ENCODE measurements around the gene CRADD. TPM values are rescaled to one million over a fixed set of nuclear protein-coding genes. Genes with fewer than 3 reads are reported as not detected.
"Not testable (repeated sequence)": the region's sequence is repeated elsewhere in the genome, so short reads cannot be mapped to it uniquely, and the experiment has no call there.

Gene CRADD
- total and polyA plus RNA-seq, 2 experiments from 2014 or later, result 18.6 to 21.5 TPM

GRCh38 chr12:93706824-93707223 lies 29.6 kb downstream of the CRADD start:
- Histone ChIP-seq H3K36me3 (ENCODE audit: low read depth) (no peaks in the 10 kb centered on the region), H2AFZ (no peak overlapping the region), H3K27ac (peak overlapping the region; percentile 32), H3K4me3 (no peak overlapping the region), H3K9me2 (ENCODE audit: insufficient read depth) (no peaks in the 10 kb centered on the region), H3K9me3 (ENCODE audit: low read depth) (no peaks in the 10 kb centered on the region), H3K27me3 (replicated peaks; ENCODE audit: insufficient read depth) (no peaks in the 10 kb centered on the region), H3K4me1 (ENCODE audit: insufficient read depth) (peaks cover 37% of the 10 kb centered on the region), H3K9ac (no peak overlapping the region), H3F3A (ENCODE audit: insufficient read depth) (peaks cover 21% of the 10 kb centered on the region), H3K4me2 (ENCODE audit: unreplicated experiment) (peak overlapping the region; percentile 49), H3K79me2 (ENCODE audit: insufficient read depth) (no peaks in the 10 kb centered on the region), H4K20me1 (ENCODE audit: insufficient read depth) (no peaks in the 10 kb centered on the region)
- TF ChIP-seq EZH2phosphoT487 (IDR thresholded peaks at IDR 0.05; ENCODE audit: insufficient read depth, low read depth) (no peak), EZH2 (IDR thresholded peaks at IDR 0.05; ENCODE audit: insufficient read depth, poor library complexity, severe bottlenecking) (no peak)
- in situ Hi-C loops (cut with MboI), result no loop called here
- WGBS, 2 experiments (ENCODE audit: low coverage in 1 of 2, low lambda C conversion rate in 2 of 2, missing lambda C conversion rate in 2 of 2), result 11 to 29% methylated on average over 2 of the region's 2 CpGs
- DNase-seq, result peak; percentile 51

GRCh38 chr12:93707836-93708235 lies 30.7 kb downstream of the CRADD start:
- no peaks in the 10 kb centered on the region for H3K79me2 ChIP-seq (ENCODE audit: insufficient read depth)
- no peak overlapping the region for H3K27ac ChIP-seq
- TF ChIP-seq EZH2 (IDR thresholded peaks at IDR 0.05; ENCODE audit: insufficient read depth, poor library complexity, severe bottlenecking) (no peak), EZH2phosphoT487 (IDR thresholded peaks at IDR 0.05; ENCODE audit: insufficient read depth, low read depth) (no peak)
- no peaks in the 10 kb centered on the region for H3K9me2 ChIP-seq (ENCODE audit: insufficient read depth)
- H3K36me3 ChIP-seq (ENCODE audit: low read depth), result no peaks in the 10 kb centered on the region
- peaks cover 17% of the 10 kb centered on the region for H3F3A ChIP-seq (ENCODE audit: insufficient read depth)
- H3K27me3 ChIP-seq (replicated peaks; ENCODE audit: insufficient read depth), result no peaks in the 10 kb centered on the region
- peak; percentile 61 for DNase-seq
- H2AFZ ChIP-seq, result no peak overlapping the region
- no peaks in the 10 kb centered on the region for H4K20me1 ChIP-seq (ENCODE audit: insufficient read depth)
- no peaks in the 10 kb centered on the region for H3K9me3 ChIP-seq (ENCODE audit: low read depth)
- H3K4me1 ChIP-seq (ENCODE audit: insufficient read depth), result peaks cover 31% of the 10 kb centered on the region
- 69 to 93% methylated on average over 1 of the region's 1 CpG for WGBS, 2 experiments (ENCODE audit: low coverage in 1 of 2, low lambda C conversion rate in 2 of 2, missing lambda C conversion rate in 2 of 2)
- H3K4me3 ChIP-seq, result no peak overlapping the region
- in situ Hi-C loops (cut with MboI), result no loop called here
- no peak overlapping the region for H3K4me2 ChIP-seq (ENCODE audit: unreplicated experiment)
- H3K9ac ChIP-seq, result no peak overlapping the region

- DNase-seq, result no peak
- Histone ChIP-seq H3K27me3 (replicated peaks; ENCODE audit: insufficient read depth) (no peaks in the 10 kb centered on the region), H4K20me1 (ENCODE audit: insufficient read depth) (no peaks in the 10 kb centered on the region), H3K4me3 (no peak overlapping the region), H3K9ac (no peak overlapping the region), H3K9me3 (ENCODE audit: low read depth) (no peaks in the 10 kb centered on the region), H3K4me1 (ENCODE audit: insufficient read depth) (peaks cover 31% of the 10 kb centered on the region), H3K79me2 (ENCODE audit: insufficient read depth) (no peaks in the 10 kb centered on the region), H3K9me2 (ENCODE audit: insufficient read depth) (no peaks in the 10 kb centered on the region), H3K27ac (no peak overlapping the region), H2AFZ (no peak overlapping the region), H3F3A (ENCODE audit: insufficient read depth) (peaks cover 17% of the 10 kb centered on the region), H3K4me2 (ENCODE audit: unreplicated experiment) (no peak overlapping the region), H3K36me3 (ENCODE audit: low read depth) (no peaks in the 10 kb centered on the region)
- 95 to 100% methylated on average over 2 of the region's 2 CpGs for WGBS, 2 experiments (ENCODE audit: low coverage in 1 of 2, low lambda C conversion rate in 2 of 2, missing lambda C conversion rate in 2 of 2)
- in situ Hi-C loops (cut with MboI), result no loop called here
- TF ChIP-seq EZH2 (IDR thresholded peaks at IDR 0.05; ENCODE audit: insufficient read depth, poor library complexity, severe bottlenecking) (no peak), EZH2phosphoT487 (IDR thresholded peaks at IDR 0.05; ENCODE audit: insufficient read depth, low read depth) (no peak)
These were observed 31.8 kb downstream of the CRADD start for GRCh38 chr12:93708952-93709351.

GRCh38 chr12:93709386-93709785 lies 32.2 kb downstream of the CRADD start:
- no peaks in the 10 kb centered on the region for H3K36me3 ChIP-seq (ENCODE audit: low read depth)
- TF ChIP-seq EZH2phosphoT487 (IDR thresholded peaks at IDR 0.05; ENCODE audit: insufficient read depth, low read depth), result no peak
- TF ChIP-seq EZH2 (IDR thresholded peaks at IDR 0.05; ENCODE audit: insufficient read depth, poor library complexity, severe bottlenecking), result no peak
- no peak for DNase-seq
- H2AFZ ChIP-seq, result no peak overlapping the region
- no peaks in the 10 kb centered on the region for H3K9me3 ChIP-seq (ENCODE audit: low read depth)
- H3F3A ChIP-seq (ENCODE audit: insufficient read depth), result peaks cover 17% of the 10 kb centered on the region
- H4K20me1 ChIP-seq (ENCODE audit: insufficient read depth), result no peaks in the 10 kb centered on the region
- in situ Hi-C loops (cut with MboI), result no loop called here
- no peak overlapping the region for H3K4me3 ChIP-seq
- peaks cover 35% of the 10 kb centered on the region for H3K4me1 ChIP-seq (ENCODE audit: insufficient read depth)
- WGBS, 2 experiments (ENCODE audit: low coverage in 1 of 2, low lambda C conversion rate in 2 of 2, missing lambda C conversion rate in 2 of 2), result 94 to 96% methylated on average over 4 of the region's 4 CpGs
- no peak overlapping the region for H3K4me2 ChIP-seq (ENCODE audit: unreplicated experiment)
- H3K27ac ChIP-seq, result no peak overlapping the region
- H3K27me3 ChIP-seq (replicated peaks; ENCODE audit: insufficient read depth), result no peaks in the 10 kb centered on the region
- H3K79me2 ChIP-seq (ENCODE audit: insufficient read depth), result no peaks in the 10 kb centered on the region
- H3K9ac ChIP-seq, result no peak overlapping the region
- no peaks in the 10 kb centered on the region for H3K9me2 ChIP-seq (ENCODE audit: insufficient read depth)

GRCh38 chr12:93710574-93710926 lies 33.4 kb downstream of the CRADD start:
- Histone ChIP-seq H3K9ac (no peak overlapping the region), H3K4me2 (ENCODE audit: unreplicated experiment) (no peak overlapping the region), H4K20me1 (ENCODE audit: insufficient read depth) (no peaks in the 10 kb centered on the region), H3K4me1 (ENCODE audit: insufficient read depth) (peaks cover 38% of the 10 kb centered on the region), H3K9me2 (ENCODE audit: insufficient read depth) (no peaks in the 10 kb centered on the region), H3K9me3 (ENCODE audit: low read depth) (no peaks in the 10 kb centered on the region), H3K4me3 (no peak overlapping the region), H3K27ac (no peak overlapping the region), H3K36me3 (ENCODE audit: low read depth) (no peaks in the 10 kb centered on the region), H2AFZ (no peak overlapping the region), H3K79me2 (ENCODE audit: insufficient read depth) (no peaks in the 10 kb centered on the region), H3F3A (ENCODE audit: insufficient read depth) (peaks cover 17% of the 10 kb centered on the region), H3K27me3 (replicated peaks; ENCODE audit: insufficient read depth) (no peaks in the 10 kb centered on the region)
- 100% methylated on average over 2 of the region's 2 CpGs for WGBS, 2 experiments (ENCODE audit: low coverage in 1 of 2, low lambda C conversion rate in 2 of 2, missing lambda C conversion rate in 2 of 2)
- no peak for DNase-seq
- TF ChIP-seq EZH2phosphoT487 (IDR thresholded peaks at IDR 0.05; ENCODE audit: insufficient read depth, low read depth), result no peak
- TF ChIP-seq EZH2 (IDR thresholded peaks at IDR 0.05; ENCODE audit: insufficient read depth, poor library complexity, severe bottlenecking), result no peak
- in situ Hi-C loops (cut with MboI), result no loop called here

GRCh38 chr12:93711502-93711901 lies 34.3 kb downstream of the CRADD start:
- H3K4me3 ChIP-seq; H3K9me3 ChIP-seq (ENCODE audit: low read depth); H3K27me3 ChIP-seq (replicated peaks; ENCODE audit: insufficient read depth); H3K36me3 ChIP-seq (ENCODE audit: low read depth); H3K4me2 ChIP-seq (ENCODE audit: unreplicated experiment); H3K79me2 ChIP-seq (ENCODE audit: insufficient read depth); H3K9me2 ChIP-seq (ENCODE audit: insufficient read depth); H2AFZ ChIP-seq; in situ Hi-C loops (cut with MboI); DNase-seq; H3K27ac ChIP-seq; H4K20me1 ChIP-seq (ENCODE audit: insufficient read depth); H3K9ac ChIP-seq: not testable (repeated sequence)
- WGBS, 2 experiments (ENCODE audit: low coverage in 1 of 2, low lambda C conversion rate in 2 of 2, missing lambda C conversion rate in 2 of 2), result 89 to 100% methylated on average over 1 of the region's 1 CpG
- Histone ChIP-seq H3K4me1 (ENCODE audit: insufficient read depth) (peaks cover 29% of the 10 kb centered on the region), H3F3A (ENCODE audit: insufficient read depth) (peaks cover 11% of the 10 kb centered on the region)

All from GM23248 (cell line).